Activated CD8-positive, alpha-beta memory T cell treated with anti-CD3 and anti-CD28 coated beads for 48 hours (primary cell): ENCODE results near the gene OXA1L.
A peak's percentile ranks its signal among the peaks of the same experiment; 100 is the strongest.
"Not testable (repeated sequence)": the region's sequence is repeated elsewhere in the genome, so short reads cannot be mapped to it uniquely, and the experiment has no call there.

ENCODE experiments used
- DNase-seq, 3 experiments: peaks; one replicate each; pipeline ENCODE4 v3.0.0-alpha.2; 2020; ENCODE audit warnings: low read depth in 2 of 3, low spot score in 2 of 3

Gene OXA1L

DNA sequence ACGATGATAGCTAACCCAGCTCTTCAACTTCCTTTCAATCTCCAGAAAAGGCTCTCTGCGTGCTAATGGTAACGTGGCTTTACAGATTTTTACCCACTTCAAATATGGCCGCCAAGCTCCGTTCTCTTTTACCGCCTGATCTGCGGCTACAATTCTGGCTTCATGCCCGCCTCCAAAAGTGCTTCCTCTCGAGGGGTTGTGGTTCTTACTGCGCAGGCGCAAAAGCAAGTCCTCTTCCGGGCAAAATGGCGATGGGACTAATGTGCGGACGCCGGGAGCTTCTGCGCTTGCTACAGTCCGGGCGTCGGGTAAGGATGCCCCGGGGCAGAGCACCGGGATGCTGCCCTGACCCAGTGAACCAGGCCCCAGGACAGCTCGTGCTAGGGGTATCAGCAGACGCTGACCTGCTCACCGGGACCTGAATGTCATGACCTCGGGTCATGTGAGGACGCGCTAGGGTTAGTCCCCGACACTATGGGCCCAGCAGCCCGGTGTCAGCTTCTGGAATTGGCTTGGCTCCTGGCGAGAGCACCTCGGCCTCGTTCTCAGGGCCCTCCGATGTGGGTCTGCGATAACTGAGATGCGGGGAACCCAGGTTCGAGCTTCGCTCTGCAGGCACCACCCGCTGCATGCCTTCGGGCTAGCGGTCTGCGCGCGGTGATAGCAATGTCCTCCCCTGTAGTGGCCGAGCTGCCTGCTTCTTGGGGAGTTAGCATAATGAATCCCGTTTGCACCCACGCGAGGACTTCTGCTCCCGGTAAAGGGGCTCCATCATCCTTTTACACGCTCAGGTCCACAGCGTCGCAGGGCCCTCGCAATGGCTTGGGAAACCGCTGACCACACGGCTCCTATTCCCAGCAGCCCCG lies at the start of gene OXA1L:
OXA1L (plus strand) TSS at position 232 of the 866 bp plus-strand sequence; CDS start at position 246, 14 bp downstream.
- peak; percentile 79 to 86 (median 79) for DNase-seq

DNA sequence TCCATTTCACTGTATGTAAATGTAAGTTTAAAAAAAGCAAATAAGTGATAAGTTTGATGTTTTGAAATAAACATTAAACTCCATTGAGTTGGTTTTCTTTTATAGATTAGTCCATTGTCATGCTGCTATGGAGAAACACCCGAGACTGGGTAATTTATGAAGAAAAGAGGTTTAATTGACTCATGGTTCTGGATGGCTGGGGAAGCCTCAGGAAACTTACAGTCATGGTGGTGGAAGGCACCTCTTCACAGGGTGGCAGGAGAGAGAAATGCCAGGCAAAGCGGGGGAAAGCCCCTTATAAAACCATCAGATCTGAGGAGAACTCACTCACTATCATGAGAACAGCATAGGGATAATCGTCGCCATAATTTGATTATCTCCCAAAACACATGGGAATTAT lies 48.4 kb upstream of the OXA1L start:
- no peak for DNase-seq

DNA sequence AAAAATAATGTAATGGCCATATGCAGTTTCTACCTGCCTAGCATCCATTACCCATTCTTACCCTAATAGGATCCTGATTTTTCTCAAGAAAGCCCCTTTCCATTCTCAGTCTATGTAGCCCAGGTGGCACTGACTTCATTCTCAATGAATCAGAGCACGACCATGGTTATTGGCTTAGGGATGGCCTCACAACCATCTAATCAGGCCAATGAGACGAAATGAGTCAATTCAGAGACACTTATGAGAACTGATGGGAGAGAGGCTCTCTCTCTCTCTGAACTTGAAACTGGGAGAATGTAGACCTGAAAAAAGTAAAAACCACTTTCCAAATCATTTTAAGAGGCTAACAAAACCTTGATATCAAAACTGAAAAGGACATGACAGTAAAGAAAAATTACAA lies 45.3 kb upstream of the OXA1L start:
- DNase-seq = no peak

GRCh38 chr14:22723815-22724214 lies 42.7 kb upstream of the OXA1L start:
- no peak for DNase-seq

GRCh38 chr14:22724847-22725246 lies 41.6 kb upstream of the OXA1L start:
- not testable (repeated sequence) for DNase-seq

DNA sequence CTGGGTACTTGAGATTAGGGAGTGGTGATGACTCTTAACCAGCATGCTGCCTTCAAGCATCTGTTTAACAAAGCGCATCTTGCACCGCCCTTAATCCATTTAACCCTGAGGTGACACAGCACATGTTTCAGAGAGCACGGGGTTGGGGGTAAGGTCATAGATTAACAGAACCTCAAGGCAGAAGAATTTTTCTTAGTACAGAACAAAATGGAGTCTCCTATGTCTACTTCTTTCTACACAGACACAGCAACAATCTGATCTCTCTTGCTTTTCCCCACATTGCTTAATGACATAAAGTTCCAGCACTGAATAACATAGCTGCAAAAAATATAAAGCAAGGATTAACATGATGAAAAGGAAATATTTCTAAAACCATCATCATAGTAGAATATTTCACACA lies 41.1 kb upstream of the OXA1L start:
- DNase-seq = not testable (repeated sequence)

DNA sequence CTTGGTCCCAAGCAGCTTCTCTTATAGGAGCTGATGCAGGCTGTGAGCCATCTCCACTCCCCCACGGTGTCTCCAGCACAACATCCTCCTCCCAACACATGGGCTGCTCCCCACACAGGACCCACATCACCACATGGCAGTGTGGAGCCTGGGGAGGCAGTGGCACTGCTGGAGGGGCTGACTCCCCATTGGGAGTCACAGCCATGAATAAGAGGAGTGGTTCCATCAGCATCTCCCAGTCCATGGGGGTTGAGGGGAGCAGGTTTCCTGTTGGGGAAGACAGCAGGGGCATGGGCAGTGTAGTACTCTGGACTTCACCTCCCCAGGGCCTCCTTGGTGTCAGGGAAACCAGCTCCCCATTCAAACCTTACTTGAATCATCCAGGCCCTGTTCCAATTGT lies 40.5 kb upstream of the OXA1L start:
- DNase-seq = no peak

- not testable (repeated sequence) for DNase-seq
Observed at GRCh38 chr14:22732062-22732461, 34.4 kb upstream of the OXA1L start.

GRCh38 chr14:22733829-22734228 lies 32.7 kb upstream of the OXA1L start:
- DNase-seq = no peak

GRCh38 chr14:22735096-22735495 lies 31.4 kb upstream of the OXA1L start:
- DNase-seq = no peak

GRCh38 chr14:22736384-22736783 lies 30.1 kb upstream of the OXA1L start:
- not testable (repeated sequence) for DNase-seq

GRCh38 chr14:22737052-22737451 lies 29.4 kb upstream of the OXA1L start:
- no peak for DNase-seq

DNA sequence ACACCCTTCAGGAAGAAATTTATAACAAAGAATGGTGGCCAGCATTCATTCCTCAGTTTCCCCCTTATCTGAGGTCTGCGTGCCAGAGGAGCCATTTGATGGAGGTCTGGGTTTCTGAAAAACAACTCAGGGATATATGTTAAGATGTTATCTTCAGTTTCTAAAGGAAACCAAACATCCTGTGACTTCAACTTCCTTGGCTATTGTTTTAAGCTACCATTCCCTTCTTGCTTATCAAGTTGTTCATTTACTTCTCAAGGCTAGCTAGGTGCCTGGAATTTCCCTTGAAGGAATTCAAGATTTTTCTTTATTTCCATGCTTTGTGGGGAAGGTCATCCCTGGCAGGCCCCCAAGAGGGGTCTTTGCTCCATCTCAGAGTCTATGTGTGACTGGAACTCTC lies 27.1 kb upstream of the OXA1L start:
- DNase-seq = no peak

DNA sequence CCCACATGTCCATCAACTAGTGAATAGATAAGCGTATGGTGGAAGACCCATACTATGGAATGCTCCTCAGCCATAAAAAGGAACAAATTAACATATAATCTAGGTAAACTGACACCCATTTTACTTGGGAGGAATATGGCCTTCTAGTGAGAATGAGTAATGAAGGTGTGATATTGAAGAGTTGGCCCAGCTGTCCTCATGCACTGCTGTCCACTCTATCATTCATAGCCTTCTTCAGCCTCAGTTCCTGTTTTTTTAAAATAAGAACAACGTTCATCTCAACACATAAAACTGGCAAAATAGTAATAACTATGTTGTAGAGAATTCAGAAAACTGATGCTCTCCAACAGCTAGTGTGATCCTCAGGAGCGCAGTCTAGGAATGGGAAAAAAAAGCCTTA lies 26.5 kb upstream of the OXA1L start:
- no peak for DNase-seq

GRCh38 chr14:22747769-22748168 lies 18.7 kb upstream of the OXA1L start:
- DNase-seq = no peak

DNA sequence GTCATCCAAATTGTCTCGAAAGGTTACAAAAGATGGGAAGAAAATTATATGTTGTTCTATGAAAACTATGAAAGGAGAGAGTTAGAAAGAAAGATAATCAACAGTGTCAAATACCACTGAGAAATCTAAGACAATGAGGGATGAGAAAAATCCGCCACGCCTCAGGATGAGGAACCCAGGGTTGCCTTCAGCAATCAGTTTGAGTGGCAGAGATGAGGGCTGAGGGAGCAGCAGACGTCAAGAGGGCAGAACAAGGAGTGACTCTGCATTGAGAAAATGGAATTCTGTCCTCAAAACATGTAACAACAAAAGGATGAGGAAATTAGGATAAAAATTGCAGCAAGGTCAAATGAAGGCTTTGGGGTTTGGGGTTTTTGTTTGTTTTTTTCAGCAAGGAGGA lies 18.3 kb upstream of the OXA1L start:
- DNase-seq = no peak

DNA sequence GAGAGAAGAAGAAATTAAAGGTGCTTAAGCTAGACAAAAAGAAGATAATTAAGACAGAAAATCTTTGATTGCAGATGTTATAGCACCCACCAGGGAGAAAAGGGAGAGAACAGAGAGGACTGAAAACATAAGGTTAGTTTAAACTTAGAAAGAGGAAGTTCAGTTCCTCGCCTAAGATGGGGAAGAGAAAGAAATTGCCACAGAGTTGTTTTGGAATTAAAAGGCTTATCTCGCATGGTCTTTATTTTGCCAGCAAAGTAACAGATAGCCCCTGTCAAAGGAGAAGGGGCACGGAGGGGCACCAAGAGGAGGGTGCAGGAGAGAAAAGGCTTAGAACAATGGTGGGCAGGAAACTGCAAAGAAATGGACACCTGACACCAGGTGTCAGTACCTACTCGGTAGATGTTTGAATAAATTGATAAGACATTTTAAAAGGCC lies 17.8 kb upstream of the OXA1L start:
- no peak for DNase-seq

DNA sequence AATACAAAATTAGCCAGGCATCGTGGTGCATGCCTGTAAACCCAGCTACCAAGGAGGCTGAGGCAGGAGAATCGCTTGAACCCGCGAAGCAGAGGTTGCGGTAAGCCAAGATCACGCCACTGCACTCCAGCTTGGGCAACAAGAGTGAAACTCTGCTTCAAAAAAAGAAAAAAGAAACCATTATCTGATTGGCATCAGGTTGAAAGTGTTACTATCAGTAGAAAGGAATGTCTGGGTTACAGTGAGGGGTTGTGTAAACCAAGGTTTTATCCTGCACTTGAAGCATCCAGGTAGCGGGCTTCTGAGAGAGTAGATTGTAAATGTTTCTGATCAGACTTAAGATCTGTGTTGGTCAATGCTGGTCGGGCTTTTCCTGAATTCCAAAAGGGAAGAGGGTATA lies 14.1 kb upstream of the OXA1L start:
- DNase-seq = no peak

GRCh38 chr14:22753586-22753985 lies 12.9 kb upstream of the OXA1L start:
- no peak for DNase-seq

- DNase-seq = not testable (repeated sequence)
Observed at GRCh38 chr14:22757972-22758650, 8.4 kb upstream of the OXA1L start.

GRCh38 chr14:22761734-22762133 lies 4.8 kb upstream of the OXA1L start:
- DNase-seq = no peak

DNA sequence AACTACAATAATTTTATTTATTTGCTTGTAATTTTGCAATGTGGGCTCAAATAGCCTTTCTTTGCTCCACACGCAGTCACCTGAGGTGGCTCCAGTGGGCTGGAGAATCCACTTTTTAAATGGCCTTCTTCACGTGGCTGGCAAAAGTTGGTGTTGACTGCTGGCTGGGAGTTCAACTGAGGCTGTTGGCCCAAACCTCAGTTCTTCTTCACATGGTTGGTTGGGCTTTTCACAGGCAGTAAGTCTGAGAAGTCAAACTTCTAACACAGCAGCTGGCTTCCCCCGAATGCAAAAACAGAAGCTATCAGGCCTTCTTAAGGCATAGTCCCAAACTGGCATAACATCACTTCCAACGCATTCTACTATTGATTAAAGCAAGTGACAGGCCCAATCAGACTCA lies 2.1 kb upstream of the OXA1L start:
- DNase-seq = no peak

DNA sequence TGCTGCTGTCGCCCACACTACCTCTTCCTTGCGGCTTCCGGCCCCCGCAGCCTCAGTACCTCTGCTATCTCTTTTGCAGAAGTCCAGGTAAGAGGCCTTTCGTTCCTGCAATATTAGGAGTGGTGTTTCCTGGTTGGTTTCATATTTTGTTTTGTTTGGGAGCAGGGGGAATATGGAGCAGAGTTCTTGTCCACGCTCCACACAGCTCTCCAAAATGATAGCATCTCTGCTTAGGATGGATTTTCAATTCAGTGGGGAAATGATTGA lies 768 bp downstream of the OXA1L start:
- DNase-seq = no peak
